Gastrocnemius medialis (tissue), 4 donors: ENCODE measurements around the gene CREB3L4. TPM values are rescaled to one million over a fixed set of nuclear protein-coding genes. Genes with fewer than 3 reads are reported as not detected.
"Not testable (repeated sequence)": the region's sequence is repeated elsewhere in the genome, so short reads cannot be mapped to it uniquely, and the experiment has no call there.

Experiments used
- ATAC-seq, 2 donors: fragments of 150-250 bp; one replicate each; pipeline ENCODE4 v1.9.1; 2016
- DNase-seq, 2 donors: peaks; one replicate each; pipeline ENCODE4 v3.0.0-alpha.2; 2019
- H3K27ac ChIP-seq, 4 donors: fragments of 200-600 bp; sonication (generic); 1 replicate in 1 of 4; 2 replicates in 3 of 4; pipeline ENCODE4 v1.5.1; 2016 to 2018; ENCODE audit warnings: mild to moderate bottlenecking in 2 of 4, moderate library complexity in 1 of 4
- H3K27me3 ChIP-seq, 3 donors: fragments of 200-600 bp; sonication (generic) in 2 of 3; 1 replicate in 1 of 3; 2 replicates in 2 of 3; pipeline versions ENCODE4 v1.5.1 to v1.6.0; 2016 to 2019; ENCODE audit warnings: mild to moderate bottlenecking in 1 of 3, moderate library complexity in 1 of 3
- H3K36me3 ChIP-seq, 2 donors: fragments of 200-600 bp; sonication (generic) in 1 of 2; one replicate each; pipeline ENCODE4 v1.5.1; 2017 to 2018
- H3K4me1 ChIP-seq, 2 donors: fragments of 200-600 bp; sonication (generic) in 1 of 2; one replicate each; pipeline ENCODE4 v1.5.1; 2016 to 2017; ENCODE audit warnings: mild to moderate bottlenecking in 2 of 2
- H3K4me3 ChIP-seq, 4 donors: fragments of 200-600 bp; sonication (generic) in 3 of 4; 1 replicate in 1 of 4; 2 replicates in 3 of 4; pipeline ENCODE4 v1.5.1; 2016 to 2019; ENCODE audit warnings: mild to moderate bottlenecking in 2 of 4
- H3K9me3 ChIP-seq, 3 donors: fragments of 200-600 bp; sonication (generic) in 2 of 3; 1 replicate in 1 of 3; 2 replicates in 2 of 3; pipeline ENCODE4 v1.5.1; 2016 to 2019
- CTCF ChIP-seq, 5 experiments: fragments of 450-650 bp in 3 of 5; fragments of 200-600 bp in 2 of 5; sonication (generic) in 2 of 5; IDR thresholded peaks in 4 of 5; conservative IDR thresholded peaks in 1 of 5; 1 replicate in 4 of 5; 2 replicates in 1 of 5; pipeline ENCODE4 v1.5.1; 2016 to 2019; ENCODE audit warnings: antibody characterized with exemption in 5 of 5, mild to moderate bottlenecking in 3 of 5, moderate library complexity in 3 of 5
- POLR2A ChIP-seq, 2 donors: fragments of 450-650 bp; IDR thresholded peaks; one replicate each; pipeline ENCODE4 v1.6.1; 2017; ENCODE audit warnings: antibody characterized with exemption in 2 of 2, mild to moderate bottlenecking in 2 of 2, moderate library complexity in 2 of 2
- in situ Hi-C, 4 donors: fragments of 200-750 bp; cut with MboI; loops; one replicate each; pipeline versions ENCODE4 v1.15.0 to v1.8.0; 2017; ENCODE audit warnings: low sequenced_read_pairs in 4 of 4
- intact Hi-C: fragments of 100-400 bp; cut with DNase I; formaldehyde crosslinking; loops from one replicate; pipeline ENCODE4 v1.15.1; 2023; ENCODE audit warnings: low total_unique reads
- total RNA-seq, 4 donors: library from RNA; depleted of rRNA; stranded (reverse); fragments of >200 nt; gene quantifications; one replicate each; pipeline versions ENCODE4 v1.1.0 to v1.2.3, GENCODE V29; 2016

Gene CREB3L4
- total RNA-seq, 4 donors from 2014 or later, result 4.5 to 7.9 (median 5.7) TPM

GRCh38 chr1:153995640-153996039 lies 27.9 kb downstream of the CREB3L4 start:
- H3K4me3 ChIP-seq, result no peak overlapping the region
- intact Hi-C loops (loop anchor here (10.0 kb wide), 1 partner anchor 189 kb away; no protein-coding TSS in a partner anchor), in situ Hi-C loops (loop anchor here (10.0 to 25.0 kb wide), 5 partner anchors 279 to 483 kb away; partner anchors contain the start of genes ILF2 (in 2 of the 4), SNAPIN (in 2 of the 4), HAX1 (in 1 of the 4) and NPR1 (in 1 of the 4))
- peaks cover 0 to 33% of the 10 kb centered on the region in 2 donors for H3K36me3 ChIP-seq
- no peak overlapping the region for H3K27ac ChIP-seq
- TF ChIP-seq POLR2A (IDR thresholded peaks at IDR 0.05), result no peak
- no peak for TF ChIP-seq CTCF (IDR thresholded peaks at IDR 0.05 in 4 of 5, conservative IDR thresholded peaks at IDR 0.05 in 1 of 5)
- no peak for DNase-seq
- no peaks in the 10 kb centered on the region for H3K9me3 ChIP-seq
- no peak for ATAC-seq
- peaks cover 17 to 26% of the 10 kb centered on the region in 2 donors for H3K4me1 ChIP-seq
- H3K27me3 ChIP-seq, result no peaks in the 10 kb centered on the region

GRCh38 chr1:153996882-153997281 lies 29.2 kb downstream of the CREB3L4 start:
- H3K4me1 ChIP-seq, result peaks cover 11 to 19% of the 10 kb centered on the region in 2 donors
- intact Hi-C loops (loop anchor here (10.0 kb wide), 1 partner anchor 188 kb away; no protein-coding TSS in a partner anchor), in situ Hi-C loops (loop anchor here (10.0 to 25.0 kb wide), 5 partner anchors 278 to 485 kb away; partner anchors contain the start of genes ILF2 (in 2 of the 4), SNAPIN (in 2 of the 4), HAX1 (in 1 of the 4) and NPR1 (in 1 of the 4))
- not testable (repeated sequence) for H3K9me3 ChIP-seq, ATAC-seq, H3K27ac ChIP-seq, H3K27me3 ChIP-seq, H3K4me3 ChIP-seq, DNase-seq
- H3K36me3 ChIP-seq, result peaks cover 0 to 27% of the 10 kb centered on the region in 2 donors

- Histone ChIP-seq H3K4me3 (no peak overlapping the region), H3K4me1 (no peaks in the 10 kb centered on the region), H3K36me3 (no peaks in the 10 kb centered on the region), H3K27me3 (no peaks in the 10 kb centered on the region), H3K27ac (no peak overlapping the region), H3K9me3 (no peaks in the 10 kb centered on the region)
- no peak for ATAC-seq
- in situ Hi-C loops (loop anchor here in 2 of 4 donors (25.0 kb wide), 2 partner anchors 312 to 638 kb away; partner anchors contain the start of genes AQP10 (in 1 of the 2) and S100A9 (in 1 of the 2)), intact Hi-C loops (no loop called here)
- TF ChIP-seq CTCF (IDR thresholded peaks at IDR 0.05 in 4 of 5, conservative IDR thresholded peaks at IDR 0.05 in 1 of 5) (no peak), POLR2A (IDR thresholded peaks at IDR 0.05) (no peak)
- DNase-seq, result no peak
Observed at GRCh38 chr1:154000420-154000819, 32.7 kb downstream of the CREB3L4 start.

GRCh38 chr1:154006136-154006535 lies 38.4 kb downstream of the CREB3L4 start:
- H3K36me3 ChIP-seq, result no peaks in the 10 kb centered on the region
- in situ Hi-C loops (loop anchor here in 2 of 4 donors (25.0 kb wide), 2 partner anchors 306 to 644 kb away; partner anchors contain the start of genes AQP10 (in 1 of the 2) and S100A9 (in 1 of the 2)), intact Hi-C loops (no loop called here)
- H3K27me3 ChIP-seq, result no peaks in the 10 kb centered on the region
- H3K27ac ChIP-seq, result no peak overlapping the region
- TF ChIP-seq CTCF (IDR thresholded peaks at IDR 0.05 in 4 of 5, conservative IDR thresholded peaks at IDR 0.05 in 1 of 5), result no peak
- TF ChIP-seq POLR2A (IDR thresholded peaks at IDR 0.05), result no peak
- ATAC-seq, result no peak
- no peak for DNase-seq
- H3K4me1 ChIP-seq, result no peaks in the 10 kb centered on the region
- no peaks in the 10 kb centered on the region for H3K9me3 ChIP-seq
- H3K4me3 ChIP-seq, result no peak overlapping the region

- ATAC-seq (no peak), DNase-seq (no peak)
- TF ChIP-seq POLR2A (IDR thresholded peaks at IDR 0.05) (no peak), CTCF (IDR thresholded peaks at IDR 0.05 in 4 of 5, conservative IDR thresholded peaks at IDR 0.05 in 1 of 5) (no peak)
- no peak overlapping the region for H3K27ac ChIP-seq
- H3K9me3 ChIP-seq, result no peaks in the 10 kb centered on the region
- no peaks in the 10 kb centered on the region for H3K36me3 ChIP-seq
- no peaks in the 10 kb centered on the region for H3K27me3 ChIP-seq
- H3K4me3 ChIP-seq, result no peak overlapping the region
- intact Hi-C loops (no loop called here), in situ Hi-C loops (loop anchor here in 2 of 4 donors (25.0 kb wide), 2 partner anchors 300 to 650 kb away; partner anchors contain the start of genes AQP10 (in 1 of the 2) and S100A9 (in 1 of the 2))
- H3K4me1 ChIP-seq, result no peaks in the 10 kb centered on the region
Observed at GRCh38 chr1:154012129-154012528, 44.4 kb downstream of the CREB3L4 start.

- H3K9me3 ChIP-seq, H3K27me3 ChIP-seq, intact Hi-C loops, DNase-seq, ATAC-seq, H3K36me3 ChIP-seq, H3K27ac ChIP-seq, H3K4me3 ChIP-seq, H3K4me1 ChIP-seq: not testable (repeated sequence)
- in situ Hi-C loops, result loop anchor here in 2 of 4 donors (25.0 kb wide), 2 partner anchors 300 to 650 kb away; partner anchors contain the start of genes AQP10 (in 1 of the 2) and S100A9 (in 1 of the 2)
Observed at GRCh38 chr1:154012543-154012942, 44.8 kb downstream of the CREB3L4 start.
